Pons (tissue), 1 donor: ENCODE results near the gene GNG2.

Experiments used
- DNase-seq: peaks from one replicate; pipeline ENCODE4 v3.0.0-alpha.2; 2016; ENCODE audit warnings: low spot score

The GNG2 gene

GRCh38 chr14:51998348-51998747 lies 137.9 kb downstream of the GNG2 start:
- DNase-seq, result no peak

GRCh38 chr14:51999084-51999483 lies 138.7 kb downstream of the GNG2 start:
- no peak for DNase-seq

GRCh38 chr14:52000019-52000582 lies 139.7 kb downstream of the GNG2 start:
- no peak for DNase-seq

GRCh38 chr14:52000696-52001095 lies 140.3 kb downstream of the GNG2 start:
- DNase-seq, result no peak

GRCh38 chr14:52002542-52002941 lies 142.1 kb downstream of the GNG2 start:
- DNase-seq, result no peak

GRCh38 chr14:52003324-52003723 lies 142.9 kb downstream of the GNG2 start:
- no peak for DNase-seq

- DNase-seq, result no peak
Observed at GRCh38 chr14:52005625-52006024, 145.2 kb downstream of the GNG2 start.

GRCh38 chr14:52006361-52006760 lies 145.9 kb downstream of the GNG2 start:
- DNase-seq, result no peak

GRCh38 chr14:52007211-52007610 lies 146.8 kb downstream of the GNG2 start:
- no peak for DNase-seq

- no peak for DNase-seq
Observed at GRCh38 chr14:52007637-52008036, 147.2 kb downstream of the GNG2 start.

GRCh38 chr14:52008136-52008535 lies 147.7 kb downstream of the GNG2 start:
- no peak for DNase-seq

GRCh38 chr14:52010173-52010693 lies 149.8 kb downstream of the GNG2 start:
- DNase-seq, result no peak

GRCh38 chr14:52011523-52011922 lies 151.1 kb downstream of the GNG2 start:
- peak; percentile 75 for DNase-seq

- no peak for DNase-seq
Observed at GRCh38 chr14:52012635-52013034, 152.2 kb downstream of the GNG2 start.

GRCh38 chr14:52013984-52014600 lies 153.7 kb downstream of the GNG2 start:
- peak; percentile 26 for DNase-seq

- peak; percentile 95 for DNase-seq
Observed at GRCh38 chr14:52014601-52015267, 154.3 kb downstream of the GNG2 start.

- peak; percentile 82 for DNase-seq
Observed at GRCh38 chr14:52015411-52016030, 155.1 kb downstream of the GNG2 start.

- DNase-seq, result no peak
Observed at GRCh38 chr14:52018252-52018651, 157.8 kb downstream of the GNG2 start.

GRCh38 chr14:52018970-52019369 lies 158.6 kb downstream of the GNG2 start:
- DNase-seq, result no peak
